22Rv1 (cell line): ENCODE results near the gene RFTN2.

Source experiments
- CTCF ChIP-seq: fragments of 450-650 bp; IDR thresholded peaks from 2 replicates; pipeline ENCODE4 v1.5.1; 2017; ENCODE audit warnings: mild to moderate bottlenecking
- ZFX ChIP-seq: fragments of 450-650 bp; IDR thresholded peaks from 2 replicates; pipeline ENCODE4 v1.6.1; 2017; ENCODE audit warnings: antibody characterized with exemption, borderline replicate concordance

- TF ChIP-seq ZFX (no peak), CTCF (no peak)
Measured at GRCh38 chr2:197539734-197540133, 135.7 kb downstream of the RFTN2 start.
